ENCODE results near the gene RABGGTA. TPM values are rescaled to one million over a fixed set of nuclear protein-coding genes. Genes with fewer than 3 reads are reported as not detected.

Gene RABGGTA
- total RNA-seq, 1 experiment from 2014 or later, result 27.1 TPM

GRCh38 chr14:24316597-24316950 is 45.2 kb upstream of the RABGGTA start:
- Histone ChIP-seq H3K36me3 (ENCODE audit: control insufficient read depth, insufficient read depth, low read length) (no peaks in the 10 kb centered on the region), H3K27me3 (replicated peaks; ENCODE audit: control insufficient read depth, insufficient read depth, low read length) (no peaks in the 10 kb centered on the region), H3K9me3 (no peaks in the 10 kb centered on the region), H3K4me1 (peaks cover 14% of the 10 kb centered on the region), H3K4me3 (ENCODE audit: low read depth, low read length) (peak overlapping the region; percentile 33)
- intact Hi-C loops (cut with micrococcal nuclease; ENCODE audit: unreplicated experiment), result no loop called here
- ChIA-PET POLR2A (no interaction called here), CTCF (interaction anchor here (1.2 to 1.4 kb wide), 2 partner anchors 9 to 74 kb away, joined by 3 to 18 read pairs; partner anchors contain the start of genes CIDEB and TINF2)
- no peak for DNase-seq
- peaks cover 14% of the 10 kb centered on the region for H3K27me3 Mint-ChIP-seq (ENCODE audit: insufficient read depth, unreplicated experiment)
- no peak overlapping the region for H3K27ac Mint-ChIP-seq (ENCODE audit: unreplicated experiment)
- TF ChIP-seq CTCF (IDR thresholded peaks at IDR 0.05; ENCODE audit: insufficient read depth in 1 of 2, low read depth in 1 of 2, low read length in 1 of 2, severe bottlenecking in 1 of 2, unreplicated experiment in 1 of 2), result no peak
- H3K4me1 Mint-ChIP-seq (ENCODE audit: low read depth, unreplicated experiment), result peaks cover 6% of the 10 kb centered on the region
- peak overlapping the region; percentile 60 for H3K4me3 Mint-ChIP-seq (ENCODE audit: unreplicated experiment)
- H3K9me3 Mint-ChIP-seq (ENCODE audit: unreplicated experiment), result no peaks in the 10 kb centered on the region
- H3K36me3 Mint-ChIP-seq (ENCODE audit: insufficient read depth, unreplicated experiment), result peaks cover 16% of the 10 kb centered on the region
- BruUV-seq (replicated peaks), result no TSS peak

- Mint-ChIP-seq H3K4me1 (ENCODE audit: low read depth, unreplicated experiment) (peaks cover 6% of the 10 kb centered on the region), H3K9me3 (ENCODE audit: unreplicated experiment) (no peaks in the 10 kb centered on the region), H3K27ac (ENCODE audit: unreplicated experiment) (no peak overlapping the region), H3K36me3 (ENCODE audit: insufficient read depth, unreplicated experiment) (peaks cover 16% of the 10 kb centered on the region), H3K27me3 (ENCODE audit: insufficient read depth, unreplicated experiment) (peaks cover 14% of the 10 kb centered on the region), H3K4me3 (ENCODE audit: unreplicated experiment) (peak overlapping the region; percentile 60)
- POLR2A ChIA-PET, result no interaction called here
- H3K9me3 ChIP-seq, result no peaks in the 10 kb centered on the region
- TF ChIP-seq CTCF (IDR thresholded peaks at IDR 0.05; ENCODE audit: insufficient read depth in 1 of 2, low read depth in 1 of 2, low read length in 1 of 2, severe bottlenecking in 1 of 2, unreplicated experiment in 1 of 2), result peak in 1 of 2 experiments; percentile 47
- peak; percentile 71 to 79 for DNase-seq
- H3K36me3 ChIP-seq (ENCODE audit: control insufficient read depth, insufficient read depth, low read length), result no peaks in the 10 kb centered on the region
- peaks cover 14% of the 10 kb centered on the region for H3K4me1 ChIP-seq
- intact Hi-C loops (cut with micrococcal nuclease; ENCODE audit: unreplicated experiment), result no loop called here
- BruUV-seq (replicated peaks), result no TSS peak
- no peaks in the 10 kb centered on the region for H3K27me3 ChIP-seq (replicated peaks; ENCODE audit: control insufficient read depth, insufficient read depth, low read length)
- CTCF ChIA-PET, result interaction anchor here (1.1 to 1.4 kb wide), 3 partner anchors 8 to 74 kb away, joined by 3 to 18 read pairs (median 5); partner anchors contain the start of genes CIDEB and TINF2
- H3K4me3 ChIP-seq (ENCODE audit: low read depth, low read length), result peak overlapping the region; percentile 33
Measured at GRCh38 chr14:24315807-24316596, 44.6 kb upstream of the RABGGTA start.

DNA sequence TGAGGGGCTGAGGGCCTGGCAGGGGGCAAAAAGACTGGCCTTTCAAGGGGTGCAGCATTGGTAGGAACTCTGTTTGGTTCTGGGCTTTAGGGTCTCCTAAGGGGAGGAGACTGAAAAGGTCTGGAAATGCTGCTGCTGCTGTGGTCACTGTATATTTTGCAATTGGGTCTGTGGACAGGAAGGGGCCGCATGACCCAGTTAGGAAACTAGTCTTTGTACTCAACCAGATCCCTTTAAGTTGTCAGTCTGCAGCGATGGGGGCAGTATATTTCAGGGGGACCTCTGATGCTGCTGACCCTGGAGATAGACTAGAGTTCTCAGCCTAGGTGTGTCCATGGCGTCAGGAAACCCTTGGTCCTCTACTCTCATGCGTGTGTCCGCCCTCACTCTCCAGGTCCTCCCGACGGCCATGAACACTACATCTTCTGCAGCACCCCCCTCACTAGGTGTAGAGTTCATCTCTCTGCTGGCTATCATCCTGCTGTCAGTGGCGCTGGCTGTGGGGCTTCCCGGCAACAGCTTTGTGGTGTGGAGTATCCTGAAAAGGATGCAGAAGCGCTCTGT is 43.9 kb upstream of the RABGGTA start:
- peaks cover 13% of the 10 kb centered on the region for H3K27me3 Mint-ChIP-seq (ENCODE audit: insufficient read depth, unreplicated experiment)
- Histone ChIP-seq H3K27me3 (replicated peaks; ENCODE audit: control insufficient read depth, insufficient read depth, low read length) (no peaks in the 10 kb centered on the region), H3K9me3 (no peaks in the 10 kb centered on the region), H3K36me3 (ENCODE audit: control insufficient read depth, insufficient read depth, low read length) (no peaks in the 10 kb centered on the region), H3K4me1 (peaks cover 14% of the 10 kb centered on the region), H3K4me3 (ENCODE audit: low read depth, low read length) (no peak overlapping the region)
- peaks cover 6% of the 10 kb centered on the region for H3K4me1 Mint-ChIP-seq (ENCODE audit: low read depth, unreplicated experiment)
- TF ChIP-seq CTCF (IDR thresholded peaks at IDR 0.05; ENCODE audit: insufficient read depth in 1 of 2, low read depth in 1 of 2, low read length in 1 of 2, severe bottlenecking in 1 of 2, unreplicated experiment in 1 of 2), result no peak
- no peaks in the 10 kb centered on the region for H3K9me3 Mint-ChIP-seq (ENCODE audit: unreplicated experiment)
- CTCF ChIA-PET, result interaction anchor here (1.1 to 1.4 kb wide), 3 partner anchors 8 to 73 kb away, joined by 3 to 18 read pairs (median 5); partner anchors contain the start of genes CIDEB and TINF2
- POLR2A ChIA-PET, result no interaction called here
- peak overlapping the region; percentile 60 for H3K4me3 Mint-ChIP-seq (ENCODE audit: unreplicated experiment)
- no TSS peak for BruUV-seq (replicated peaks)
- peaks cover 16% of the 10 kb centered on the region for H3K36me3 Mint-ChIP-seq (ENCODE audit: insufficient read depth, unreplicated experiment)
- DNase-seq, result no peak
- intact Hi-C loops (cut with micrococcal nuclease; ENCODE audit: unreplicated experiment), result no loop called here
- H3K27ac Mint-ChIP-seq (ENCODE audit: unreplicated experiment), result no peak overlapping the region
